Ishikawa (cell line): ENCODE data around the gene NAPB.

Source experiments
- CEBPB ChIP-seq: IDR thresholded peaks from 2 replicates; pipeline ENCODE4 v1.6.1; 2012
- NFIC ChIP-seq: IDR thresholded peaks from 2 replicates; pipeline ENCODE4 v1.6.1; 2012
- RAD21 ChIP-seq: IDR thresholded peaks from 2 replicates; pipeline ENCODE4 v1.6.1; 2012; ENCODE audit warnings: low read depth
- TAF1 ChIP-seq: IDR thresholded peaks from 2 replicates; pipeline ENCODE4 v1.6.1; 2012; ENCODE audit warnings: low read depth, mild to moderate bottlenecking
- TF ChIP-seq, protein P1 (sequence below): IDR thresholded peaks from 2 replicates; pipeline ENCODE4 v1.6.1; 2012

DNA sequence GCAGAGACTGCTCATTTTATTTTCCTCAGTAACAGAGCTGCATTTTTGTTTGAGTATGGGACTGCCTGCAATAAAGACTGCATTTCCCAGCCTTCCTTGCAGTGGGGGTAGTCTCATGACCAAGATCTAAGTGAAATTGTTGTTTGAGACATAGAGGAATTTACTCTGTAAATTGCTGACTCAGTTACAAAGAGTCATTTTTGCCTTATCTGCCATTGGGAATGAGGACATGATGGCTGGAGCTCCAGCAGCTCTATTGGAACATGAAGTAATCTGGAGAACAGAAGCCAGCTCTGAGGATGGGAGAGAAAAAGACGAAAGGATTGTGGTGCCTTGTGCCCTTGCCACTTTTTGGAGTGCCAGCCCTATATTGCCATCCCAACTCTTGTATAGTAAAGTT is 33.5 kb upstream of the NAPB start:
- TF ChIP-seq TAF1, result no peak
- TF ChIP-seq, protein P1, sequence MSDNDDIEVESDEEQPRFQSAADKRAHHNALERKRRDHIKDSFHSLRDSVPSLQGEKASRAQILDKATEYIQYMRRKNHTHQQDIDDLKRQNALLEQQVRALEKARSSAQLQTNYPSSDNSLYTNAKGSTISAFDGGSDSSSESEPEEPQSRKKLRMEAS, result no peak
- TF ChIP-seq CEBPB, result no peak
- TF ChIP-seq NFIC, result no peak
- no peak for TF ChIP-seq RAD21
